HFF-Myc (cell line): Measurements from ENCODE around the gene SGCA.

Experiments used
- DNase-seq: peaks from one replicate; pipeline ENCODE4 v3.0.0-alpha.2; 2011; ENCODE audit warnings: low read depth; ENCODE audit errors: extremely low read depth
- H3K4me3 ChIP-seq: replicated peaks from 2 replicates; pipeline ENCODE4 v1.5.1; 2011; ENCODE audit warnings: low read depth, mild to moderate bottlenecking, control low read depth, low read length
- CTCF ChIP-seq: IDR thresholded peaks from 2 replicates; pipeline ENCODE4 v1.5.1; 2012; ENCODE audit warnings: mild to moderate bottlenecking, low read depth, low read length, control low read depth; ENCODE audit errors: missing control alignments

SGCA gene

GRCh38 chr17:50184611-50185398 is 19.0 kb downstream of the SGCA start:
- H3K4me3 ChIP-seq, result no peak overlapping the region
- DNase-seq, result no peak

GRCh38 chr17:50185631-50186471 is 20.0 kb downstream of the SGCA start:
- no peak for TF ChIP-seq CTCF
- no peak for DNase-seq
- no peak overlapping the region for H3K4me3 ChIP-seq

More at GRCh38 chr17:50184611-50185398, 19.0 kb downstream of the SGCA start:
- no peak for TF ChIP-seq CTCF

- no peak for DNase-seq
- H3K4me3 ChIP-seq, result no peak overlapping the region
- no peak for TF ChIP-seq CTCF
Observed at GRCh38 chr17:50186661-50187393, 21.0 kb downstream of the SGCA start.

- no peak overlapping the region for H3K4me3 ChIP-seq
- no peak for TF ChIP-seq CTCF
- DNase-seq, result no peak
Observed at GRCh38 chr17:50187394-50187725, 21.6 kb downstream of the SGCA start.

- TF ChIP-seq CTCF, result no peak
- no peak overlapping the region for H3K4me3 ChIP-seq
- DNase-seq, result no peak
Observed at GRCh38 chr17:50187751-50188530, 22.1 kb downstream of the SGCA start.

- no peak for TF ChIP-seq CTCF
- H3K4me3 ChIP-seq, result no peak overlapping the region
- DNase-seq, result no peak
Observed at GRCh38 chr17:50188531-50188920, 22.7 kb downstream of the SGCA start.
